ENCODE results near the gene TMEM185B.

GRCh38 chr2:120269816-120270215 lies 46.6 kb upstream of the TMEM185B start:
- TF ChIP-seq CTCF (IDR thresholded peaks at IDR 0.05 in 8 of 11, conservative IDR thresholded peaks at IDR 0.05 in 3 of 11) (no peak), POLR2AphosphoS5 (IDR thresholded peaks at IDR 0.05) (no peak), POLR2A (IDR thresholded peaks at IDR 0.05) (no peak)
